Upper lobe of left lung (tissue), 6 donors: ENCODE measurements around the gene ZNF879. TPM values are rescaled to one million over a fixed set of nuclear protein-coding genes. Genes with fewer than 3 reads are reported as not detected.

Experiments
- ATAC-seq, 2 donors: fragments of 200-7000 bp; cut with Tn5 transposase; one replicate each; pipeline ENCODE4 v1.9.1; 2022; ENCODE audit warnings: mild to moderate bottlenecking in 2 of 2, moderate library complexity in 2 of 2; ENCODE audit not compliant: low FRiP score in 2 of 2
- DNase-seq, 2 donors: peaks; one replicate each; pipeline ENCODE4 v3.0.0-alpha.2; 2019 to 2020
- H3K27ac ChIP-seq, 4 donors: fragments of 200-600 bp; sonication (generic); one replicate each; pipeline ENCODE4 v1.5.1; 2016 to 2019
- H3K27me3 ChIP-seq, 4 donors: fragments of 200-600 bp; sonication (generic); one replicate each; pipeline ENCODE4 v1.5.1; 2017 to 2019
- H3K36me3 ChIP-seq, 4 donors: fragments of 200-600 bp; sonication (generic); one replicate each; pipeline ENCODE4 v1.5.1; 2016 to 2019
- H3K4me1 ChIP-seq, 4 donors: fragments of 200-600 bp; sonication (generic); one replicate each; pipeline ENCODE4 v1.5.1; 2018 to 2019
- H3K4me3 ChIP-seq, 4 donors: fragments of 200-600 bp; sonication (generic); one replicate each; pipeline ENCODE4 v1.5.1; 2017 to 2019; ENCODE audit warnings: mild to moderate bottlenecking in 2 of 4, moderate library complexity in 1 of 4
- H3K9me3 ChIP-seq, 4 donors: fragments of 200-600 bp; sonication (generic); one replicate each; pipeline ENCODE4 v1.5.1; 2018 to 2019
- CTCF ChIP-seq, 6 experiments: fragments of 450-650 bp in 4 of 6; fragments of 200-600 bp in 2 of 6; sonication (generic) in 2 of 6; IDR thresholded peaks; one replicate each; pipeline ENCODE4 v1.5.1; 2016 to 2019; ENCODE audit warnings: antibody characterized with exemption in 6 of 6
- EP300 ChIP-seq, 4 donors: sonication (generic); formaldehyde crosslinking; IDR thresholded peaks; one replicate each; pipeline ENCODE4 v1.5.1; 2017; ENCODE audit warnings: antibody characterized with exemption in 4 of 4, control low read depth in 2 of 4
- POLR2A ChIP-seq, 4 donors: fragments of 450-650 bp; IDR thresholded peaks; one replicate each; pipeline ENCODE4 v1.5.1; 2016 to 2017; ENCODE audit warnings: antibody characterized with exemption in 4 of 4, mild to moderate bottlenecking in 2 of 4
- POLR2AphosphoS5 ChIP-seq, 2 donors: sonication (generic); formaldehyde crosslinking; IDR thresholded peaks; one replicate each; pipeline ENCODE4 v1.5.1; 2017; ENCODE audit warnings: antibody characterized with exemption in 2 of 2
- WGBS, 2 donors: methylation state at CpG; one replicate each; pipeline ENCODE4 v1.1.5; 2017 to 2018; 5-methylcytosine and 5-hydroxymethylcytosine counted together
- total RNA-seq, 6 donors: library from RNA; depleted of rRNA in 4 of 6; stranded (reverse); fragments of >200 nt in 4 of 6; gene quantifications; one replicate each; pipeline versions ENCODE4 v1.1.0 to v1.2.1, GENCODE V29; 2016 to 2021
- donor health status: DM: no; HTN: no; CAD: no; lungs with moderate emphysema.
- donor health status: DM: no; HTN: yes; CAD: no; lungs with severe emphysema.

Gene ZNF879
- total RNA-seq, 6 donors from 2014 or later, result 2.4 to 5.3 (median 4.0) TPM

DNA sequence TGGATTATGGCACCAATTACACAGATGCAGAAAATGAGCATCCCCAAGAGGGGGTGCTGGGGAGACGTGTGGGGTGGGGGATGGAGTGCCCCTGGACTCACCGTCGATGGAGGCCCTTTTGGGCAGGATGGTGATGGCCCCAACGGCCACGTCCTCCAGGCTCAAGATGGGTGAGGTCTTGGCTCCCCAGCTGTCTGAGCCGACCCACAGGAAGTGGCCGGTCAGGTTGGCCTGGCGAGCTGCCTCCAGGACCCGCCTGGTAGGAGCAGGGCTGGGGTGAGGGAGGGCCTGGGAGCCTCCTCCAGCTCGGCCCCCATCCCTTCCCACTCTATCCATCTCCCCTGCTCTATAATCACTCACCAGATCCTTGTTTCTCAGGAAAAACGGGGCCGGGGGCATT, 33.1 kb upstream of the ZNF879 start:
- Histone ChIP-seq H3K4me1 (peaks cover 0 to 13% (median 0%) of the 10 kb centered on the region in 4 donors), H3K27ac (no peak overlapping the region), H3K4me3 (no peak overlapping the region), H3K27me3 (peaks cover 0 to 11% (median 0%) of the 10 kb centered on the region in 4 donors), H3K36me3 (no peaks in the 10 kb centered on the region), H3K9me3 (peaks cover 7 to 50% (median 34%) of the 10 kb centered on the region in 4 donors)
- DNase-seq (peak in 1 of 2 donors; percentile 55), ATAC-seq (no peak)
- TF ChIP-seq CTCF (IDR thresholded peaks at IDR 0.05), result no peak
- TF ChIP-seq POLR2A (IDR thresholded peaks at IDR 0.05), result no peak
- TF ChIP-seq EP300 (IDR thresholded peaks at IDR 0.05), result no peak
- no peak for TF ChIP-seq POLR2AphosphoS5 (IDR thresholded peaks at IDR 0.05)
- 88 to 91% methylated on average over 5 to 12 of the region's 12 CpGs for whole genome bisulfite sequencing, 2 donors

GRCh38 chr5:178991190-178992145, 32.1 kb upstream of the ZNF879 start:
- Histone ChIP-seq H3K27ac (no peak overlapping the region), H3K9me3 (peaks cover 5 to 40% (median 26%) of the 10 kb centered on the region in 4 donors), H3K27me3 (peaks cover 0 to 11% (median 0%) of the 10 kb centered on the region in 4 donors), H3K4me1 (peaks cover 0 to 13% (median 0%) of the 10 kb centered on the region in 4 donors), H3K4me3 (no peak overlapping the region), H3K36me3 (no peaks in the 10 kb centered on the region)
- WGBS, 2 donors, result 89 to 91% methylated on average over 14 to 28 of the region's 28 CpGs
- no peak for ATAC-seq
- peak in 1 of 2 donors; percentile 44 for DNase-seq
- TF ChIP-seq CTCF (IDR thresholded peaks at IDR 0.05), result no peak
- TF ChIP-seq EP300 (IDR thresholded peaks at IDR 0.05), result no peak
- TF ChIP-seq POLR2A (IDR thresholded peaks at IDR 0.05), result no peak
- no peak for TF ChIP-seq POLR2AphosphoS5 (IDR thresholded peaks at IDR 0.05)

GRCh38 chr5:178992291-178992895, 31.2 kb upstream of the ZNF879 start:
- WGBS, 2 donors, result 62 to 68% methylated on average over 7 to 9 of the region's 9 CpGs
- Histone ChIP-seq H3K4me1 (peaks cover 0 to 13% (median 0%) of the 10 kb centered on the region in 4 donors), H3K9me3 (peaks cover 0 to 31% (median 19%) of the 10 kb centered on the region in 4 donors), H3K36me3 (no peaks in the 10 kb centered on the region), H3K27me3 (peaks cover 0 to 11% (median 0%) of the 10 kb centered on the region in 4 donors), H3K4me3 (no peak overlapping the region), H3K27ac (no peak overlapping the region)
- TF ChIP-seq EP300 (IDR thresholded peaks at IDR 0.05) (no peak), POLR2AphosphoS5 (IDR thresholded peaks at IDR 0.05) (no peak), CTCF (IDR thresholded peaks at IDR 0.05) (no peak), POLR2A (IDR thresholded peaks at IDR 0.05) (no peak)
- DNase-seq (peak in 1 of 2 donors; percentile 6), ATAC-seq (no peak)

GRCh38 chr5:178993236-178993765, 30.3 kb upstream of the ZNF879 start:
- H3K27ac ChIP-seq, result no peak overlapping the region
- WGBS, 2 donors, result 55 to 56% methylated on average over 7 to 20 of the region's 20 CpGs
- DNase-seq (peak in 1 of 2 donors; percentile 54), ATAC-seq (no peak)
- H3K27me3 ChIP-seq, result peaks cover 0 to 11% (median 0%) of the 10 kb centered on the region in 4 donors
- H3K36me3 ChIP-seq, result no peaks in the 10 kb centered on the region
- H3K9me3 ChIP-seq, result peaks cover 0 to 28% (median 17%) of the 10 kb centered on the region in 4 donors
- H3K4me1 ChIP-seq, result peaks cover 0 to 13% (median 0%) of the 10 kb centered on the region in 4 donors
- no peak overlapping the region for H3K4me3 ChIP-seq
- TF ChIP-seq POLR2A (IDR thresholded peaks at IDR 0.05), result no peak
- TF ChIP-seq POLR2AphosphoS5 (IDR thresholded peaks at IDR 0.05), result no peak
- no peak for TF ChIP-seq CTCF (IDR thresholded peaks at IDR 0.05)
- TF ChIP-seq EP300 (IDR thresholded peaks at IDR 0.05), result no peak
